T-helper 1 cell treated with Interleukin-12 subunit alpha and Interleukin-12 subunit beta and Interleukin-4 antibody, amounts not matched to agents 30 μg/mL and 1 μg/mL, for 36 hours (primary cell): ENCODE data around the gene PTP4A1.

Experiments
- H3K27ac Mint-ChIP-seq: one replicate; pipeline ENCODE4 v1.8.0; 2021; ENCODE audit warnings: mild to moderate bottlenecking, mixed read lengths
- H3K27me3 Mint-ChIP-seq: one replicate; pipeline ENCODE4 v1.8.0; 2021; ENCODE audit warnings: low read depth, mixed read lengths
- H3K36me3 Mint-ChIP-seq: one replicate; pipeline ENCODE4 v1.8.0; 2021; ENCODE audit warnings: low read depth, mixed read lengths
- H3K4me1 Mint-ChIP-seq: one replicate; pipeline ENCODE4 v1.8.0; 2021; ENCODE audit warnings: low read depth, mixed read lengths
- H3K4me3 Mint-ChIP-seq: one replicate; pipeline ENCODE4 v1.8.0; 2021; ENCODE audit warnings: mild to moderate bottlenecking, moderate library complexity, mixed read lengths
- H3K9me3 Mint-ChIP-seq: one replicate; pipeline ENCODE4 v1.8.0; 2021; ENCODE audit warnings: mixed read lengths

PTP4A1 gene

DNA sequence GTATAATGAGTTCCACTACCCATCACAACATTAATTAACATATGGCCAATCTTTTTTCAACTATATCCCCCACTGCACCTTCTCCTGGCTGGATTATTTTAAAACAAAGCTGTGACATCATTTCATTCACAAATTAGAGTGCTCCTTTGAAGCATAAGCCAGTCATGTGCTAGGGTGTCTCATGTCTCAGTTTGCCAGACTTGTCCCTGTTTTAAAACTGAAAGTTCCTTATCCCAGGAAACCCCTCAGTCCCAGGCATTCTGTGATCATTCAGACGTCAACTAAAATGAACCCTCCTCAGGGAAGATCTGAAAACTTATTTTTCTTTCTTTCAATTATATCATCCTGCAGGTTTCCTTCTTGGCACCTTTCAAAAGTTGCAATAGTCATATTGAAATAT lies 29.3 kb upstream of the PTP4A1 start:
- no peak overlapping the region for H3K4me3 Mint-ChIP-seq

DNA sequence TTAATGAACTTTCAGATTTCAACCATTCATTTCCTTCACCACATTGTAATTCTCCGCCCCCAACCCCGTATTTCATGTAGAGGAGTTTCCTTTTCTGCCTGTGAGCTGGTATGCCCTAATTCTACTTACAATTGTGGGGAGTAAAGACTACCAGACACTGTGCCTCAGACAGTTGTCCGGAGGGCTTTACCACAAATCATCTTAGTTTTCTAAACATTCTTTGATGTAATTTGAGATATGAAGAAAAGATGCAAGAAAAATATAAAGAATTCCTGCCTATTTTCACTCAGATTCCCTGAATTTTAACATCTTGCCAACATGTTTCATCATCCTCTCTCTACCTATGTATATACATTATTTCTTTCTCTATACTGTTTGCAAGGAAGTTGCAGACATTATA lies 28.3 kb upstream of the PTP4A1 start:
- H3K4me3 Mint-ChIP-seq = no peak overlapping the region
- H3K36me3 Mint-ChIP-seq = no peaks in the 10 kb centered on the region
- H3K4me1 Mint-ChIP-seq = peaks cover 1% of the 10 kb centered on the region
- H3K9me3 Mint-ChIP-seq = no peaks in the 10 kb centered on the region
- H3K27me3 Mint-ChIP-seq = peaks cover 44% of the 10 kb centered on the region
- no peak overlapping the region for H3K27ac Mint-ChIP-seq

More for the DNA sequence above, 29.3 kb upstream of the PTP4A1 start:
- peaks cover 42% of the 10 kb centered on the region for H3K27me3 Mint-ChIP-seq
- H3K27ac Mint-ChIP-seq = no peak overlapping the region
- H3K9me3 Mint-ChIP-seq = no peaks in the 10 kb centered on the region
- H3K4me1 Mint-ChIP-seq = peaks cover 1% of the 10 kb centered on the region
- H3K36me3 Mint-ChIP-seq = no peaks in the 10 kb centered on the region

GRCh38 chr6:63546236-63546635 lies 26.0 kb upstream of the PTP4A1 start:
- no peak overlapping the region for H3K4me3 Mint-ChIP-seq
- H3K9me3 Mint-ChIP-seq = no peaks in the 10 kb centered on the region
- H3K36me3 Mint-ChIP-seq = no peaks in the 10 kb centered on the region
- no peak overlapping the region for H3K27ac Mint-ChIP-seq
- H3K27me3 Mint-ChIP-seq = peaks cover 37% of the 10 kb centered on the region
- peaks cover 1% of the 10 kb centered on the region for H3K4me1 Mint-ChIP-seq

- no peak overlapping the region for H3K4me3 Mint-ChIP-seq
- H3K9me3 Mint-ChIP-seq = no peaks in the 10 kb centered on the region
- no peaks in the 10 kb centered on the region for H3K36me3 Mint-ChIP-seq
These were observed 25.6 kb upstream of the PTP4A1 start for GRCh38 chr6:63546697-63547096.

DNA sequence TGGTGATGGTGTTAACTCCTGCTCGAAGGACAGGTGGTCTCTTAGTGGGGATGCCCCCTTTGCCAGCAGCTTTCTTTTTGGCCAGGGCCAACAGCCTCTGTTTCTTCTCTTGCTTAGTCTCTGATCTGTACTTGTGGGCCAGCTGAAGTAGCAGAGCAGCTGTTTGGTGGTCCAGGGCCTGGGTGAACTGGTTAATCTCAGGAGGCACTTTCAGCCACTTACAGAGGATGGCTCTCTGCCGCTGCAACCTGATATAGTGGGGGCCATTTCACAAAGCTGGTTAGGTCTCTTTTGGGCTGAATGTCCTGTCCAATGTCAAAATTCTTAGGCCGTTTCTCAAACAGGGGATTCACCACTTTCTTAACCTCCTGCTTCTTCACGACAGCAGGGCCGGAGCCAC lies 23.2 kb upstream of the PTP4A1 start:
- no peaks in the 10 kb centered on the region for H3K36me3 Mint-ChIP-seq
- H3K4me3 Mint-ChIP-seq = no peak overlapping the region
- H3K27me3 Mint-ChIP-seq = peaks cover 13% of the 10 kb centered on the region
- no peaks in the 10 kb centered on the region for H3K9me3 Mint-ChIP-seq
- H3K27ac Mint-ChIP-seq = no peak overlapping the region
- no peaks in the 10 kb centered on the region for H3K4me1 Mint-ChIP-seq

More at GRCh38 chr6:63546697-63547096, 25.6 kb upstream of the PTP4A1 start:
- H3K4me1 Mint-ChIP-seq = peaks cover 1% of the 10 kb centered on the region
- no peak overlapping the region for H3K27ac Mint-ChIP-seq
- peaks cover 33% of the 10 kb centered on the region for H3K27me3 Mint-ChIP-seq

DNA sequence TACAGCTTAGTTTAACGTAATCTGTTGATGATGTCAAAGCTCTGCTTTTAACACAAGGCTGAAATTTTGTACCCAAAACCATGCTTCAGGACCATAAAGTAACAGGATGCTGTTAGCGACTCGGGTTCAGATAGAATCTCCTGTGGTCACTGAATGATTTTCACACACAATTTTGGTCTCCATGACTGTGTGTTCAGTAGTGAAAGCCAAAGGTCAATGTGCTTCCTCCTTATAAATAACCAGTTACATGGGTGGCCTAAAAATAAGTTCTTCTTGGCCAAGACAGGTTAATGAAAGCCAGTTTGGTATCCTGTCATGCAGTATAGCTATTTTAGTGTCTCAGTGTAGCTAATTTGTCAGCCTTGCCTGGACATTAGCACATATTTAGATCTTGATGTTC lies 19.1 kb upstream of the PTP4A1 start:
- H3K4me1 Mint-ChIP-seq = no peaks in the 10 kb centered on the region

GRCh38 chr6:63553900-63554299 lies 18.4 kb upstream of the PTP4A1 start:
- Mint-ChIP-seq H3K36me3 (no peaks in the 10 kb centered on the region), H3K27me3 (peaks cover 12% of the 10 kb centered on the region)

More for the DNA sequence above, 19.1 kb upstream of the PTP4A1 start:
- Mint-ChIP-seq H3K27me3 (peaks cover 9% of the 10 kb centered on the region), H3K4me3 (no peak overlapping the region), H3K27ac (no peak overlapping the region), H3K36me3 (no peaks in the 10 kb centered on the region), H3K9me3 (no peaks in the 10 kb centered on the region)

GRCh38 chr6:63554782-63555181 lies 17.5 kb upstream of the PTP4A1 start:
- Mint-ChIP-seq H3K27me3 (peaks cover 12% of the 10 kb centered on the region), H3K9me3 (no peaks in the 10 kb centered on the region), H3K36me3 (no peaks in the 10 kb centered on the region), H3K27ac (no peak overlapping the region), H3K4me1 (no peaks in the 10 kb centered on the region), H3K4me3 (no peak overlapping the region)

More at GRCh38 chr6:63553900-63554299, 18.4 kb upstream of the PTP4A1 start:
- Mint-ChIP-seq H3K27ac (no peak overlapping the region), H3K4me3 (no peak overlapping the region), H3K4me1 (no peaks in the 10 kb centered on the region), H3K9me3 (no peaks in the 10 kb centered on the region)

GRCh38 chr6:63556369-63556768 lies 15.9 kb upstream of the PTP4A1 start:
- no peaks in the 10 kb centered on the region for H3K36me3 Mint-ChIP-seq
- H3K4me1 Mint-ChIP-seq = no peaks in the 10 kb centered on the region
- no peaks in the 10 kb centered on the region for H3K9me3 Mint-ChIP-seq
- H3K27ac Mint-ChIP-seq = no peak overlapping the region
- H3K4me3 Mint-ChIP-seq = no peak overlapping the region
- H3K27me3 Mint-ChIP-seq = peaks cover 15% of the 10 kb centered on the region

DNA sequence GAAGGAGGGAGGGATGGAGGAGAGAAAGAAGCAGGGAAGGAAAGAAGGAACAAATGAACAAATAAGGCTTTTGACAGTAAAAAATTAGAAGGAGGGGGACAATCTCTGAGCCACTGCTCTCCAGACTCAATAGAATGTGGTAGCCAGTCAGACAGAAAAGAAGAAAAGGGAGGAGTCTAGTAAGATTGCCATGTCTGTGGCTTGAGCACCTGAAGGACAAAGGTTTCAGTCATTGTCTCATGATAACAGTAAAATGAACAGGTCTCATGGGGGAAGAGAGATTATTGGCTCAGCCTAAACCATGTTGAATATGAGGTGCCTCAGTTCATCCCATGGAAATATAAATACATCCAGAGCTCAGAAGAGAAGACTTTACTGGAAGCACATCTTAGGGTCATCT lies 14.0 kb upstream of the PTP4A1 start:
- no peaks in the 10 kb centered on the region for H3K9me3 Mint-ChIP-seq
- no peak overlapping the region for H3K4me3 Mint-ChIP-seq
- no peaks in the 10 kb centered on the region for H3K36me3 Mint-ChIP-seq
- H3K27ac Mint-ChIP-seq = no peak overlapping the region
- peaks cover 1% of the 10 kb centered on the region for H3K4me1 Mint-ChIP-seq
- peaks cover 17% of the 10 kb centered on the region for H3K27me3 Mint-ChIP-seq

- no peaks in the 10 kb centered on the region for H3K9me3 Mint-ChIP-seq
- no peak overlapping the region for H3K4me3 Mint-ChIP-seq
- peaks cover 3% of the 10 kb centered on the region for H3K4me1 Mint-ChIP-seq
- H3K27me3 Mint-ChIP-seq = peaks cover 17% of the 10 kb centered on the region
- no peak overlapping the region for H3K27ac Mint-ChIP-seq
- H3K36me3 Mint-ChIP-seq = no peaks in the 10 kb centered on the region
These were observed 11.4 kb upstream of the PTP4A1 start for GRCh38 chr6:63560801-63561287.

GRCh38 chr6:63561288-63561687 lies 11.0 kb upstream of the PTP4A1 start:
- Mint-ChIP-seq H3K36me3 (no peaks in the 10 kb centered on the region), H3K4me3 (no peak overlapping the region), H3K27me3 (peaks cover 15% of the 10 kb centered on the region), H3K4me1 (peaks cover 3% of the 10 kb centered on the region), H3K27ac (no peak overlapping the region), H3K9me3 (no peaks in the 10 kb centered on the region)

GRCh38 chr6:63563235-63563634 lies 9.0 kb upstream of the PTP4A1 start:
- no peak overlapping the region for H3K27ac Mint-ChIP-seq
- no peaks in the 10 kb centered on the region for H3K9me3 Mint-ChIP-seq
- H3K27me3 Mint-ChIP-seq = peaks cover 7% of the 10 kb centered on the region
- H3K36me3 Mint-ChIP-seq = peaks cover 1% of the 10 kb centered on the region
- peaks cover 3% of the 10 kb centered on the region for H3K4me1 Mint-ChIP-seq
- H3K4me3 Mint-ChIP-seq = no peak overlapping the region

DNA sequence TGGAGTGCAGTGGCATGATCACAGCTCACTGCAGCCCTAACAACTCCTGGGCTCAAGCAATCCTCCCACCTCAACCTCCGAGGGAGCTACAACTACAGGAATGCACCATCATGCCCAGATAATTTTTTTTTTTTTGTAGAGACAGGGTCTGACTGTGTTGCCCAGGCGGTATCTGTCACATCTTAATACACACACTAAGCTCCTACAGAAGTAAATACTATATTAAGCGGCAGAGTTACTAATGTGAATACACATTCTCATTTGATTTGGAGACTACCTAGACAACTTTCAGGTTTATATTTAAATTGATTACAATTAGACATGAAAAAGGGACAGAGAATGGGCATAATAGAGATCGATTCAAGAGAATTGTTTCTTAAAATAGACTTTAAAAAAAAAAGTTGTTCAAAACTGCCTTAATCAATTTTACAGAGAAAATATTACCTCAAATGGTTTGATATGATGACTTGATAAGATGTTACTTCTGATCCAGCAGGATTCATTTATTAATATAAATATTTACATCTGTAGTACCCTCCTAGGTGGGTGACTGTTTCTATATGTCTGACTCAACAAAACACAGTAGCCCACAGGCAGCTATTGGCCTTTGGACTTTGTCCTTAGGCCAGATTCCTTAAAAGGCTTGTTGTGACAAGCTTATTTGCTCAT lies 7.1 kb upstream of the PTP4A1 start:
- H3K4me3 Mint-ChIP-seq = no peak overlapping the region
- H3K27me3 Mint-ChIP-seq = peaks cover 4% of the 10 kb centered on the region
- peaks cover 1% of the 10 kb centered on the region for H3K36me3 Mint-ChIP-seq
- no peak overlapping the region for H3K27ac Mint-ChIP-seq
- H3K9me3 Mint-ChIP-seq = no peaks in the 10 kb centered on the region
- H3K4me1 Mint-ChIP-seq = peaks cover 3% of the 10 kb centered on the region

GRCh38 chr6:63565727-63566596 lies 6.3 kb upstream of the PTP4A1 start:
- H3K9me3 Mint-ChIP-seq = no peaks in the 10 kb centered on the region
- H3K27ac Mint-ChIP-seq = no peak overlapping the region
- no peak overlapping the region for H3K4me3 Mint-ChIP-seq
- peaks cover 3% of the 10 kb centered on the region for H3K4me1 Mint-ChIP-seq
- peaks cover 4% of the 10 kb centered on the region for H3K27me3 Mint-ChIP-seq
- H3K36me3 Mint-ChIP-seq = peaks cover 1% of the 10 kb centered on the region
